ENCODE measurements around the gene GNAL.

DNA sequence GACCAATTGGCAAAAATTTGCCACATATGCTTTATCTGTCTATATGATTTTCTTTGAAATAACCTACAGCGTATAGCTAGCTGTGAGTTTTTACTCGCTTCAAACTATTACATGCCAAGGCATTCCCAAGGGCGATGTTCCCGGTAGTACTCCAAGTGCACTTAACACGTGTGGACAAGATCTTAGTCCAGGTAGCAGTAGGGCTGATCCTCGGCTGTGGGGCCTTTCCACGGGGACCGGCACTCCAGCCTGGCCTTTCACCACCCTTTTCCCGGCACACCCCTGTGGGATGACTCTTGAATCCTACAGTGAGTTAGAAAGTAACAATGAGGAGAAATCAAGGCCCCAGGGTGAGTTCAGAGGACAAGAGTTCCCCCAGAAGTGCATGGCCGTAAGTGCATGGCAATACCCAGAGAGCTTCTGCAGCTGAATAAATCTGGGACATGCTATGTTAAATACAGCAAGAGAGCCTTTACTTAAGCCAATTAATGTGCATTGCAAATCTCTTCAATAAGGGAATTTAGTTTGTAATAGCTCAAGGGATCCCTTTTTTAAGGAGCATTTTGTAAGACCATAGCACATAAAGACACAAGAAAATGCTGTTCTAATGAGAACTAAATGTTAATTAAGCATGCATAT, 188.6 kb downstream of the GNAL start:
- no peak for TF ChIP-seq EP300 (IDR thresholded peaks at IDR 0.05)
- no peak for TF ChIP-seq CTCF (IDR thresholded peaks at IDR 0.05)

Measured in sigmoid colon (tissue), 4 donors.